GM13976 (cell line): ENCODE data around the gene GRM1.

Experiments
- DNase-seq: peaks from one replicate; pipeline ENCODE4 v3.0.0; 2012; ENCODE audit warnings: low spot score
- in situ Hi-C: fragments of 300-500 bp; cut with MboI; formaldehyde crosslinking; loops from one replicate; pipeline ENCODE4 v1.12.0; 2022; ENCODE audit warnings: low sequenced_read_pairs, mixed read lengths, inconsistent platforms; ENCODE audit not compliant: unreplicated experiment
- TF ChIP-seq, protein P1 (sequence below): IDR thresholded peaks from 2 replicates; pipeline ENCODE4 v1.5.1; 2012; ENCODE audit warnings: borderline replicate concordance, mild to moderate bottlenecking; ENCODE audit not compliant: insufficient read depth; ENCODE audit errors: extremely low read depth, missing control alignments, control extremely low read depth

Gene GRM1

DNA sequence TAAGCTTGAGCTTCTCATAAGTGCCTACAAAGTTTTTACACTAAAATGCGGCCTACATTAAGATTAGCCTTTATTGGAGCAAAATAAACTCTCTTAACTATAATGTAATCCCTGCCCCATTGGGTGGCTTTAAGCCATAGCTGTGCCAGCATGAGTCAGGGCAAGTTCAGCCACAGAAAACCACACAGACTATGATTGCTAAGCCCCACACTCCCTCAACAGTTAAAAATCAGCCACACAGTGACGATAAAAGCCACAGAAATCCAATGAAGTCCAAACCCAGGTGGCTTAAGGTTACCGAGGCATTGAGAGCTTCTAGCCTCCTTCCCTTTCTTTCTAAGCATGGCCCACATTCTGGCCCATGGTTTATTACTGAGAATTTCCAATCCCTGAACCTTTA, 61.6 kb downstream of the GRM1 start:
- TF ChIP-seq, protein P1, sequence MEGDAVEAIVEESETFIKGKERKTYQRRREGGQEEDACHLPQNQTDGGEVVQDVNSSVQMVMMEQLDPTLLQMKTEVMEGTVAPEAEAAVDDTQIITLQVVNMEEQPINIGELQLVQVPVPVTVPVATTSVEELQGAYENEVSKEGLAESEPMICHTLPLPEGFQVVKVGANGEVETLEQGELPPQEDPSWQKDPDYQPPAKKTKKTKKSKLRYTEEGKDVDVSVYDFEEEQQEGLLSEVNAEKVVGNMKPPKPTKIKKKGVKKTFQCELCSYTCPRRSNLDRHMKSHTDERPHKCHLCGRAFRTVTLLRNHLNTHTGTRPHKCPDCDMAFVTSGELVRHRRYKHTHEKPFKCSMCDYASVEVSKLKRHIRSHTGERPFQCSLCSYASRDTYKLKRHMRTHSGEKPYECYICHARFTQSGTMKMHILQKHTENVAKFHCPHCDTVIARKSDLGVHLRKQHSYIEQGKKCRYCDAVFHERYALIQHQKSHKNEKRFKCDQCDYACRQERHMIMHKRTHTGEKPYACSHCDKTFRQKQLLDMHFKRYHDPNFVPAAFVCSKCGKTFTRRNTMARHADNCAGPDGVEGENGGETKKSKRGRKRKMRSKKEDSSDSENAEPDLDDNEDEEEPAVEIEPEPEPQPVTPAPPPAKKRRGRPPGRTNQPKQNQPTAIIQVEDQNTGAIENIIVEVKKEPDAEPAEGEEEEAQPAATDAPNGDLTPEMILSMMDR = no peak
- DNase-seq = no peak
- in situ Hi-C loops = no loop called here

DNA sequence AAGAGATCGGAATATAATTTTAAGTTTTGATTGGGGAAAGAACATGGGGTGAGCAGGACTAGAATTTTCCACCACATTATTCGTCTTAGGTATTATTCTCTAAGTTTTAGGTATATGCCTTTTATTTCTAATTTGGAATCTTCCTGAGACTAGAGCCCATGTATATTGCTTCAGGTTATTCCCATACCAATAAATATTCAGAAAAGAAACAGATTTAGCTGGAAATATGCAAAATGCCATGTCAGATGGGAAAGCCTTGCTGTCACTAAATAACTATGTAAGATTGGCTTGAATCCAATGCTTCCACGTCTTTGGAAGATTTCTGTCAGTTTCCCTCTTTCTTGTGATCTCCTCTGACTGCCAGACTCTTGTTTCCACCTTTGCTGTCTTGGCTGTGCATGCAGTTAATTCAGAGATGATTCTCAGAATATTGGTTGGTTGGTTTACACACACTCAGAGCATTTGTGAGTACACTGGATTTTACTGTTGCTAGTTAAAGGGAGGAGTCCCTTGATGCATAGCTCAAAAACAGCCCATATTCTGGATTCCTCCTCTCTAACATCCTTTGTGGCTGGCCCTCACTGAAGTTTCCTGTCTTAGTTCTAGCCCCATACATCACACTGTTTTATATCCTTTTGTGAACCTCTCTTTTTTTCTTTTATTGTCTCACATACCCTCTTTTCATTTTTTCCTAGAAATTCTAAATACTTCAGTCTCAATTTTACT, 64.3 kb downstream of the GRM1 start:
- TF ChIP-seq, protein P1 = no peak
- in situ Hi-C loops = no loop called here

DNA sequence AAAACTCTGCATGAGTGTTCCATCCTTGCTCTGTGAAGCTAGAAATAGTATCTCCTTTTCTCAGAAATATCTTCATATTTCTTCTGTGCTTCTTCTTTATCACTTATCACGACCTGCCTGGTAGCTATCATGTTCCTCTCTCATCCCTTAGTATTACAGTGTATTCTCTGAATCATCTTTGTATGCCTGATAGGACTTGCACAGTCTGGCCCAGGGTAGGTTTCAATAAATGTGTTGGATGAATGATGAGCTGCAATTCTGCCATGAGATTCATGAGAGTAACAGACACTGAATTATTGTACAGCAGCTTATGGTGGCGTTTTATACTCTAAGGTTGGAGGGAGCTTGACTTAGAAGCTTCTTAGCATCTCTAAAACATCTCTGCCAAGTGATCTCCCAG, 66.6 kb downstream of the GRM1 start:
- no peak for DNase-seq
- in situ Hi-C loops = no loop called here
- TF ChIP-seq, protein P1 = no peak

More for the DNA sequence above, 64.3 kb downstream of the GRM1 start:
- DNase-seq = no peak

DNA sequence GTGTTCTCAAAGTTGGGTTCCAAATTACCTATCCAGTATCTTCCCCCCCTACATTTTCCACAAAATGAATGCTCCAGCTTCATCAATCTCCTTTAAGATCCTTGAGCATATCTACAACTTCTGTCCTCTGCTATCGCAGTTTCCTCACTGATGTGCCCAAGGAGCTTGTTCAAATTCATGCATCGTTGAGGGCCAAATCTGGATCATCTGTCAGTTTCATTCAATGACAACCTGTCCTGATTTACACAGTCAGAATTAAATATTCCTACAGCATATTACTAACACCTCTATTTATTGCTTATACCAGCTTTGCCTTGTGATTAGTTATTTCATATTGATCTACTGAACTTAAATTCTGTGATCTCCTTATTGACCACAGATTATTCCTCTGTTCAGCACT, 68.7 kb downstream of the GRM1 start:
- in situ Hi-C loops = no loop called here
- no peak for DNase-seq
- TF ChIP-seq, protein P1 = no peak

DNA sequence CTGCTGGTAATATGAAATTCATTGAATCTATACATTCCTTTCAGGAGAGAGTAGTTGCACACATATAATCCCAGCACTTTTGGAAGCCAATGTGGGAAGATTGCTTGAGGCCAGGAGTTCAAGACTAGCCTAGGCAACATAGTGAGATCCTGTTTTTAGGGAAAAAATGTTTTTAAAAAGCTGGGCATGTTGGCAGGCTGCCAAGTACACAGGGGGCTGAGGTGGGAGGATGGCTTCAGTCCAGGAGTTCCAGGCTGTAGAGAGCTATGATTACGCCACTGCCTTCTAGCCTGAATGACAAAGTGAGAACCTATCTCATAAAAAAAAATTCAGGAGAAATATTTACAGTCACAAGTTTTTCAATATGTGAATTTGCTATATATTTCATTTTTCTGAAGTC, 71.9 kb downstream of the GRM1 start:
- DNase-seq = no peak
- TF ChIP-seq, protein P1 = no peak
- in situ Hi-C loops = no loop called here

DNA sequence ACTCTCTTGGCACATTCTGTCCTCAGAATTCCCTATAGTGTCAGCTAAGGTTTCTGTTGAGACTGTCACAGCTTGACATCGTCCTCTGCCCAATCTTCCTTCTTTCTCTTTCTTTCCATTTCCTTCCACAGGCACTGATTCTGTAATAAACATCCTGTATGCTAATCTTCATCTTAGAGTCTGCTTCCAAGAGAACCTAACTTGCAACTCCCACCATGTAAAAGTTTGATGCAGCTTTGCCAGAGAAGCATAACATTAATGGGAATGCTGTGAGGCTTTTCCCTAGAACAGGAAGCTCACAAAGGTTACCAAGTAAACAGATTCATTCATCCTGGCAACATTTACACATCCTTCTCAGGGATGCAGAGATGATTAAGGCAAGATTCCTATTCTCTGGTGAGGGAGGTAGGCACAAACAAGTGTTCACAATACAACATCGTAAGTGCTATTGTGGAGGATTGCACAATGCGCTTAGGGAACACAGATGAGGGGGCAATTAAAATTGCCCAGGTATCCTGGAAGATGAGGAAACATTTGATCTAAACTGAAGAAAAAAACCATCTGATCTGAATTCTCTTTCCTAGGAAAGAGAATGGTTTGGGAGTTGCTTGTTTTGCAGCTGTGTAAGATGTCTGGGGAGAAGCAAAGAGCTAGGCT, 74.7 kb downstream of the GRM1 start:
- in situ Hi-C loops = no loop called here
- TF ChIP-seq, protein P1 = no peak
- no peak for DNase-seq
